Ovary (tissue), 10 donors: Measurements from ENCODE around the gene FAM177B. TPM values are rescaled to one million over a fixed set of nuclear protein-coding genes. Genes with fewer than 3 reads are reported as not detected.

Experiments
- DNase-seq, 5 donors: peaks; one replicate each; pipeline ENCODE4 v3.0.0-alpha.2; 2019 to 2020
- H3K27ac ChIP-seq, 2 donors: fragments of 200-600 bp; one replicate each; pipeline versions ENCODE4 v1.5.1 to v1.8.0; 2019 to 2022
- H3K27me3 ChIP-seq: fragments of 200-600 bp; one replicate; pipeline ENCODE4 v1.8.0; 2022
- H3K36me3 ChIP-seq: fragments of 200-600 bp; sonication (generic); one replicate; pipeline ENCODE4 v1.5.1; 2019
- H3K4me1 ChIP-seq: one replicate; pipeline ENCODE4 v1.8.1; 2013; ENCODE audit warnings: mild to moderate bottlenecking, moderate library complexity; ENCODE audit not compliant: insufficient read depth
- H3K4me3 ChIP-seq: fragments of 200-600 bp; sonication (generic); one replicate; pipeline ENCODE4 v1.5.1; 2017
- H3K9me3 ChIP-seq, 2 donors: fragments of 200-600 bp in 1 of 2; sonication (generic) in 1 of 2; one replicate each; pipeline versions ENCODE4 v1.5.1 to v1.8.1; 2013 to 2019; ENCODE audit warnings: mild to moderate bottlenecking in 1 of 2, moderate library complexity in 1 of 2
- CTCF ChIP-seq, 3 donors: fragments of 450-650 bp in 2 of 3; fragments of 200-600 bp in 1 of 3; IDR thresholded peaks; one replicate each; pipeline versions ENCODE4 v1.5.1 to v1.8.0; 2016 to 2022; ENCODE audit warnings: antibody characterized with exemption in 3 of 3, mild to moderate bottlenecking in 1 of 3
- EP300 ChIP-seq: sonication (generic); formaldehyde crosslinking; IDR thresholded peaks from one replicate; pipeline ENCODE4 v1.6.1; 2017; ENCODE audit warnings: antibody characterized with exemption
- POLR2A ChIP-seq: fragments of 450-650 bp; IDR thresholded peaks from one replicate; pipeline ENCODE4 v1.6.1; 2017; ENCODE audit warnings: antibody characterized with exemption, mild to moderate bottlenecking, moderate library complexity
- WGBS, 3 donors: extraction: QIAGEN DNeasy Blood & Tissue Kit in 1 of 3; methylation state at CpG; one replicate each; pipeline versions ENCODE4 v1.1.5 to v1.1.7; 2013 to 2017; 5-methylcytosine and 5-hydroxymethylcytosine counted together
- intact Hi-C, 4 donors: fragments of 100-400 bp; cut with DNase I; formaldehyde crosslinking; loops; one replicate each; pipeline versions ENCODE4 v1.11.0 to v1.15.1; 2022 to 2023
- long read RNA-seq, 3 donors: library from polyadenylated mRNA in 2 of 3; unstranded in 2 of 3; transcript quantifications; one replicate each; pipeline ENCODE4 v2.0.0 and lab custom pipeline, GENCODE V29; 2021 to 2026
- polyA plus RNA-seq, 2 donors: library from polyadenylated mRNA; stranded (reverse); fragments of 200-250 nt in 1 of 2; fragments of 350-450 nt in 1 of 2; fragmentation: Illumina TruSeq in 1 of 2; extraction: RNeasy Lipid Tissue Mini Kit (QIAGEN cat#74804) in 1 of 2; gene quantifications; one replicate each; pipeline ENCODE4 v1.2.3, GENCODE V29; 2013 to 2014
- total RNA-seq, 7 donors: library from RNA; depleted of rRNA in 2 of 7; stranded (reverse); fragments of >200 nt in 2 of 7; fragmentation: NEBNext Ultra II Directional in 3 of 7; extraction: Animal tissue kit (Norgen Biotek cat#: 25700) in 3 of 7; gene quantifications; one replicate each; pipeline versions ENCODE4 v1.1.0 to v1.2.4, GENCODE V29; 2016 to 2023
- donor health status: DM: no; HTN: no; CAD: no; lungs with moderate emphysema.
- donor health status: DM: no; HTN: no; CAD: no.
- donor health status: Bipolar disorder and iron deficiency.
- donor health status: DM: yes; HTN: yes; CAD: no.
- donor health status: DM: no; HTN: no; CAD: no.
- donor health status: DM: yes; HTN: yes; CAD: no.

FAM177B gene
- total RNA-seq: under 1 TPM in 1 of 7 donors, not detected in 6; 0.34 TPM
- polyA plus RNA-seq: under 1 TPM; 0.23 to 0.55 TPM
- long read RNA-seq, donor 1, partial matches to known transcripts: 0 of 2 reads
- long read RNA-seq, donor 1, other reads (novel, unspliced or antisense): 2 of 2 reads
- long read RNA-seq, donor 2: 0 reads
- long read RNA-seq, donor 3: 0 reads

GRCh38 chr1:222736972-222737371 is at the start of gene FAM177B:
FAM177B (plus strand) TSS chr1:222737202; CDS start chr1:222746546, 9,344 bp downstream.
- Histone ChIP-seq H3K4me1 (no peaks in the 10 kb centered on the region), H3K36me3 (no peaks in the 10 kb centered on the region), H3K9me3 (no peaks in the 10 kb centered on the region), H3K27me3 (no peaks in the 10 kb centered on the region), H3K27ac (no peak within 1 kb of the TSS), H3K4me3 (no peak within 1 kb of the TSS)
- intact Hi-C loops: no loop called here
- 48 to 50% (median 49%) methylated on average over 1 of the region's 1 CpG for WGBS, 3 donors
- TF ChIP-seq EP300 (no peak), POLR2A (no peak), CTCF (IDR thresholded peaks at IDR 0.05) (no peak)
- no peak for DNase-seq

GRCh38 chr1:222691016-222691415 is 46.0 kb upstream of the FAM177B start:
- TF ChIP-seq CTCF (IDR thresholded peaks at IDR 0.05): no peak
- TF ChIP-seq POLR2A: no peak
- TF ChIP-seq EP300: no peak
- Histone ChIP-seq H3K4me1 (no peaks in the 10 kb centered on the region), H3K36me3 (no peaks in the 10 kb centered on the region), H3K4me3 (no peak overlapping the region), H3K27ac (no peak overlapping the region), H3K9me3 (no peaks in the 10 kb centered on the region), H3K27me3 (no peaks in the 10 kb centered on the region)
- 89 to 90% (median 89%) methylated on average over 1 of the region's 1 CpG for WGBS, 3 donors
- intact Hi-C loops: no loop called here
- DNase-seq: no peak

GRCh38 chr1:222694927-222695326 is 42.1 kb upstream of the FAM177B start:
- TF ChIP-seq EP300 (no peak), CTCF (IDR thresholded peaks at IDR 0.05) (no peak), POLR2A (no peak)
- intact Hi-C loops: no loop called here
- no peak overlapping the region for H3K27ac ChIP-seq
- 86 to 92% (median 89%) methylated on average over 5 of the region's 5 CpGs for WGBS, 3 donors
- no peaks in the 10 kb centered on the region for H3K36me3 ChIP-seq
- no peak overlapping the region for H3K4me3 ChIP-seq
- H3K27me3 ChIP-seq: no peaks in the 10 kb centered on the region
- no peak for DNase-seq
- H3K9me3 ChIP-seq: no peaks in the 10 kb centered on the region
- H3K4me1 ChIP-seq: no peaks in the 10 kb centered on the region

- H3K4me3 ChIP-seq: no peak overlapping the region
- H3K36me3 ChIP-seq: no peaks in the 10 kb centered on the region
- H3K27ac ChIP-seq: no peak overlapping the region
- intact Hi-C loops: no loop called here
- TF ChIP-seq CTCF (IDR thresholded peaks at IDR 0.05): no peak
- TF ChIP-seq POLR2A: no peak
- TF ChIP-seq EP300: no peak
- H3K4me1 ChIP-seq: no peaks in the 10 kb centered on the region
- H3K27me3 ChIP-seq: no peaks in the 10 kb centered on the region
- DNase-seq: no peak
- H3K9me3 ChIP-seq: no peaks in the 10 kb centered on the region
- 92 to 95% (median 93%) methylated on average over 8 of the region's 8 CpGs for WGBS, 3 donors
These were observed 40.3 kb upstream of the FAM177B start for GRCh38 chr1:222696741-222697140.
